GM18517 (cell line): ENCODE results near the gene SNTG2.
"Not testable (repeated sequence)": the region's sequence is repeated elsewhere in the genome, so short reads cannot be mapped to it uniquely, and the experiment has no call there.

Source experiments
- ATAC-seq: cut with Tn5 transposase; IDR thresholded peaks from one replicate; pipeline ENCODE4 v1.9.1; 2021; ENCODE audit warnings: mild to moderate bottlenecking, moderate library complexity; ENCODE audit not compliant: unreplicated experiment

Gene SNTG2

DNA sequence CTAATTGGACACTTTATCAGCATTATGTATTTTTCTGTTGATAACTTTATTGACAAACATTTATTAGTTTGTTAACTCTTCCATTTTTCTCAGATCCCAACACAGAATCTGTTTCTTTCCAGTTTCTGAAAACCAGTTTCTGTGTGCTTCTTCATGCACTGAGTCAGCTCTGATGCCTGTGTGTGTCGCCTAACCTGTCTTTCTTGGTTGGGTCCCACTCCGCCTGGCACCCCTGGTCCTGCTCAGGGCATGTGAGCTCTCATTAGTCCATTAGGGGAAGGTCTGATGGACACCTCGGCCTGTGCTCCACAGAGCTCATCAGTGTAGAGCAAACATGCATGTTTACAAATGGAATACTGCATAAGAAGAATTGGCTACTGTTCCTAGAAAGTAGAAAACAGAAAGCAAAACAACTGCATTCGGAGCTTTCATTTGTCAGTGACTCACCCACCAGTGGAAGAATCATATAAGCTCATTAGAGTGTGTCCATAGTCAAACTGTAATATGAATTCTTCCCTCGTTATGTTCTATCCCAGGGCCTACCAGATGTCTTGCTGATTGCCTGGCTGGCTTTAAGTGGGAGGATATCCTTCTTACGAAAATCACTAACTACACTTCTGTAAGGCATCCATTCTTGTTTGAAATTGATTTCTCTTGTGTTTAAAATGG is 137.7 kb downstream of the SNTG2 start:
- ATAC-seq: no peak

DNA sequence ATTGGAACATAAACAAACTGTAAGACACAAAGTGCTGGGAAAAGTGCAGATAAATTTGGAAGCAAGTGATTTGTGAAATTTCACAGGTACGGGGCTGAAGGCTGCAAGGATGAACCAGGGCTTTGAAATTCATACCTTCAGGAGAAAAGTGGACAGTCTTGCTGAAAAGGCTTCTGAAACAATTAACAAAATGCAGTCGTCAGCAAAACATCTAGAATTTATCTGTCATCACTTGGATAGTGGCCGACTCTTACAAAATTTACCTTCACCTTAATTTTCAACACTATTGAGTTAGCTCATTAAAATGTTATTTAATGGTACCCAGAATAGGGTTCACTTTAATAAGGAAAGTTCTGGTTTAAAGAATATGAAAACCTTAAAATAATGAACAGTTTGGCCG is 138.3 kb downstream of the SNTG2 start:
- no peak for ATAC-seq

DNA sequence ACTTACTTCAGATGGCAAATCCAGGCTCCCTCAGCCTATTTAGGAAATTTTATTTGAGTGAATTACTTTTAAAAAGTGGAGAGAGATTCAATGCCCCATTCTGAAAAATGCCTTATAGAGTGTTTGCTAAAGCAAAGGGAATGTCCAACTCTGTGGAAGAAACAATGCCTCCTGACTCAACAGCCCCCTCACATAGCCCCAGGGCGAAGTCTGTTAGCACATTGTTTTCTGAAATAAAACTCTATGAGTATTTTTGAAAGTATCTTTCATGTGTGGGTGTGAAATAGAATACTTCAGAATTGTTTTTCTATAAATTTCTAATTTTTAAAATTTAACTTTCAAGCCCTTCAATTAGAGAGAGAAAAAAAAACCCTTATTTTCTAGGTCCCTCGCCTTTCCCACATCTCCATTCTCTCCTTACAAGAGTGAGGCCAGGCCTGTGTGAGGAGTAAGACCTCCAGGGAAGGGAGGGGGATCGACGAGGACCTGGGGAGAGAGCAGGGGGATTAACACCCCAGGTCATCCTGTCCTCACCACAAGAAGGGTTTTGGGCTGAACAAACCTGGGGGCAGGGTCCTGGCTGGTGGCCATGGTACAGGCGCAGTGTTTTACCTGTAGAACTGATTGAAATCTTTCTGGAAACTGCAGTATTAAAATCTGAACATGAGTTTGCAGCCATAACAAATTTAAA is 141.4 kb downstream of the SNTG2 start:
- no peak for ATAC-seq

DNA sequence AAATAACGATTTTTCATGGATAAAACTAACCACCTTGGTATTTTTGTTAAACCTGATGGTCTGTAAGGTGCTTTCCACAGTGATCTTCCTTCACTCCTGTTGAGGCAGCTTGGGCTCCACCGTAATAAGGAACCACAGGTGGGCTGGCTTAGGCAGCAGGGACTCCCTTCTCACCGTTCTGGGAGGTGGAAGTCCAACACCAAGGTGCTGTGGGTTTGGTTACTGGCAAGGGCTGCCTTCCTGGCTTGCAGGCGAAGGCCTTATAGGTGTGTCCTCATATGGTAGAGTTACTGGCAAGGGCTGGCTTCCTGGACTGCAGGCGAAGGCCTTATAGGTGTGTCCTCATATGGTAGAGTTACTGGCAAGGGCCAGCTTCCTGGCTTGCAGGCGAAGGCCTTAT is 143.0 kb downstream of the SNTG2 start:
- not testable (repeated sequence) for ATAC-seq

DNA sequence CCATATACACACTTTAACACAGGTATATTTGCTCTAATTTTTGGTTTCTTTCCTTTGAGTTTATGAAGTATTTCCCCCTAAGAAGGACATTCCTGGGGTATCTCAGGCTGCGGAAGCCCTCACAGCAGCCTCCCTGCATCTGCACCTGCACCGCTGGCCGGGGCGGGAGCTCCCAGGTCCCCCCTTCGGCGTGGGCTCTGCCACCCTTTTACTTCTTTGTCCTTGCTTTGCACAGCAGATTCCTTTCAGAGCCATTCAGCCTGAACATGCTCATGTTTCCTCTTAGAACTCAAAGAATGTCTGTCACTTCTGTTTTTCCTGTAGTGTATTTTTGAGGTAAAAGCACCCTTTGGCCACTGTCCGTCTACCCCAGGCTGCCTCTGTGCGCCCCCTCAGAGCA is 146.5 kb downstream of the SNTG2 start:
- no peak for ATAC-seq

DNA sequence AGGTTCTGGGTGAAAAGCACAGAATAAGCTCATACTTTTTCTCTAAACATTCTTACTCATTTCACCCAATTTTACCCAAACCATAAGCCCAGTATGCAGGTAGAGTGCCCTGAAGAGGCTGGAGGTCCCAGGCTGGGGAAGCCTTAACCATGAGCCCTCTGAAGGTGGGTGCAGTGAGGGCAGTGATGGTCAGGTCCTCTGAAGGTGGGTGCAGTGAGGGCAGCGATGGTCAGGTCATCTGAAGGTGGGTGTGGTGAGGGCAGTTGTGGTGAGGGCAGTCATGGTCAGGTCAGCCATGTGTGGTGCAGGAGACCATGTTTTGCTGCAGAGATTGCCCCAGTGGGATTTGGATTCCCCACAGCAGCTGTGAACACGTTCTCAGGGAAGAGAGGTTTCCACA is 148.8 kb downstream of the SNTG2 start:
- ATAC-seq: no peak

DNA sequence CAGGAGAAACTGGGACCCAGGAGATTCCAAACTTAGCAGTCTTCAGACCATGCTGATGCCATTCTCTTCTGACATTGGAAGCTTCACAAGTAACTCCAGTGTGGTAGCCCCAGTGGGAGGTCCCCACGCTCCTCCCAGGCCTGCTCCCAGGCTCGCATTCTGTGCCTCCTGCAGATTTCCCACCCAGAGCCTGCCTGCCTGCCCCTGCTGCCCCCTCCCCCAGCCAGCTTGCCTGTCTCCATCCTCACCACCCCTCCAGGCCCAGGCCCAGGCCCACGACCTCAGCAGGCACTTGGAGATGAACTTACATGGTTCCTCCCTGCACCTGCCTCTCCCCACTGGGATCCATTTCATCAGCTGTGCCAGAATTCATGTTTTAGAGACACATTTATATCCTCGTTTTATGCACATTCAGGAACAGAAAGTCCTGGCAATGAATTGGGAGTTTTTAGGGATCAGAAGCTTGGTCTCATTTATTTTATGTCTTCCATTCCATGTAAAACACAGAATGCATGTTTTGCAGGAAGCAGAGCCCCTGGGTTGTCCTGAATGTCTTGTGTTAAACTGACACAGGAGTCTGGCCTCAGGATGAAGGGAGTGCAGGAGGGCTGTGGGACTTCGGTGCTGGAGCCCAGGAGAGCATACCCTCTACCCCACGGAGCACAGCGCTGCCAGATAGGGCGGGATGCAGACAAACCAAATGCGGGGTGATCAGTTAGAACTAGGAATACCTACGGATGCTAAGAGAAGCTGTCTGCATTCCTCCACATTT is 150.5 kb downstream of the SNTG2 start:
- ATAC-seq: no peak

DNA sequence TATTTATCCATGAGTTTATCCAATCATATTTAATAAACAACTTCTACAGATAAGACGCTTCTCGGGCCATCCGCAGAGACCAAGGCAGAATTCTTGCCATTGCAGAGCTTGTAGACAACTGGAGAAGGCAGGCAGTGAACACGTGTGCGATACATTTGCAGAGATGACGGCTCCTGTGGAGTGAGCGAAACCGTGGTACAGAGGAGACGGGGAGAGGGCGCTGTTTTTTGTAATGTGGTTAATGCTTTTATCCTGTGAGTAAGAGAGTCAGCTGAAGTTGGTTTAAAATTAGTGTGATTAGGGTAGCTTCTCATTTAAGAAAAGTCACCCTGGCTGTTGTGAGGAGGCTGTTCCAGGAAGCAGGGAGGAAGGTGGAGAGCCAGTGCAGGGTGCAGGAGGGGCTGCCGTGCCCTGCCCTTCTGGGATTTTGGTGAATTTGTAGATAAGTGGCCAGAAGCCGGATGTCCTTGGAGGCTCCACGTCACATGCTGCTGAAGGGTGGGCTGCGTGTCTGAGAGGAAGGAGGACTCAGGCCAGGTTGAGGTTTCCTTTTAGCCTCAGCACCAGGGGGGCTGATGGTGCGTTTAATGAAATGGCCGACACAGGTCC is 151.4 kb downstream of the SNTG2 start:
- no peak for ATAC-seq

DNA sequence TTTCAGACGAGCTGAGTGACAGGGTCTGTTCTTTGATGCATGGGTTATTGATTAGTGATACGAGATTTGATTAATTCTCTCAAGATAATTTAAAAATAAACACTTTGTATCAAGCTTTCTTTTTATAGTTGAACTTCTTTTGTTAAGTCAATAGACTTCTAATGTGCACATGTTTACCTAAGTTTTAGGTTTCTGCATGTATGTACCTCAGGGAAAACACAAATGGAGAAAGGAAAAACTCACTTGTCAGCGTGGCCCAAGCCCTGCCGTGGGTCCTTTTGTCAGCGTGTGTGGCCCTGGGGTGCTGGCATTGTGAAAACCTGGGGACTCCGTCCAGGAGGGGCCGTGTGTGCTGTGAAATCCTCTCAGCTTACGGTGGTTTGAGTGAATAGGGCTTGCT is 153.7 kb downstream of the SNTG2 start:
- ATAC-seq: no peak

DNA sequence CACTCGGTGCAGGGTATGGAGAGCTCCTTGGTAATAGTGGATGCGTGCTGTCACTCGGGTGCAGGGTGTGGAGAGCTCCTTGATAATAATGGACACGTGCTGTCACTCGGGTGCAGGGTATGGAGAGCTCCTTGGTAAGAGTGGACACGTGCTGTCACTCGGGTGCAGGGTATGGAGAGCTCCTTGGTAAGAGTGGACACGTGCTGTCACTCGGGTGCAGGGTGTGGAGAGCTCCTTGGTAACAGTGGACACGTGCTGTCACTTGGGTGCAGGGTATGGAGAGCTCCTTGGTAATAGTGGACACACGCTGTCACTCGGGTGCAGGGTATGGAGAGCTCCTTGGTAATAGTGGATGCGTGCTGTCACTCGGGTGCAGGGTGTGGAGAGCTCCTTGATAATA is 155.7 kb downstream of the SNTG2 start:
- not testable (repeated sequence) for ATAC-seq

DNA sequence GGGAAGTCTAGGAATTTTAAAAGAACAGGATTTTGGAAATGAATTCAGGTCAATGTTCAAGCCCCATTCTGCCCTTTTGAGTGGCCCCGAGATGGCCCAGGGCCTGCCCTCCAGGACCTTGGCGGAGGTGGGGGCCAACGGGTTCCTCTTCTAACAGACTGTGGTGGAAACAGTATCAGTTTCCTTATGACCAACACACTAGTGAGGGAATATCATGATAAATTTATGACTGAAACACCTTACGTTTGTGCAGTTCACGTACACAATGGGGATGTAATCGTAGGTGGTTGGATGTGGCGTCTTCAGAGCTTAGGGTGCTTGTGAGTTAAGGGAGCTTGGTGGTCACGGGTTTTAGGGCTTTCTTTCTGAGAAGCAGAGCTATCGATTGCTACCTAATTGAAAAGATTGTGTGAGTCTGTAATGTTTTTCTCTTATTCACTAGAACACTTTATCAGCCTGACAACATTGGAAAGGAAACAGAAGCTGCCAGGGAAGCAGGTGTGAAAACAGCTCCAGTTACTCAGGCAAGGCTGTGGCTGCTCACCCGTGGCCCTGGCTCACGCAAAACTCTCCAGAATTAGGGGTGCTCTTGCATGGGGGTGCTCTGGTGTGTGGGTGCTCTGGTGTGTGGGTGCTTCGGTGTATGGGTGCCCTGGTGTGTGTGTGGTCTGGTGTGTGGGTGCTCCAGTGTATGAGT is 165.3 kb downstream of the SNTG2 start:
- no peak for ATAC-seq

DNA sequence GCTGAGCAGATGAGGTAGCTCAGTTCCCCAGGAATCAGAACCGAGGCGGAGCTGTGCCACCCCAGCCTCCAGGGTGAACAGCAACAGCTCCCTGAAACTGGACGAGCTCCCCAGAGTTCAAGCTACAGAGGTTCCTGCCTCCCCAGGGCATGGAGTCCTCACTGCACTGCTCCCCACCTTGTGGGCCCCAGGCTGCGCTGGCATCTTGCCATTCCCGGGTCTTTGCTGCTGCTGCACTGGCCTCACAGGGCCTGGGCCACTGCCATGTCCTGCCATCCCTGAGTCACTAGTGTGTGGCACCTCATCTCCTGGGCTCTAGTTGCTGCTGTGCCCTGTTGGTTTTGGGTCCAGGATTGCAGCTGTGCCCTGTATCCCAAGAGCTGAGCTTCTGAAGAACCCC is 166.9 kb downstream of the SNTG2 start:
- no peak for ATAC-seq

DNA sequence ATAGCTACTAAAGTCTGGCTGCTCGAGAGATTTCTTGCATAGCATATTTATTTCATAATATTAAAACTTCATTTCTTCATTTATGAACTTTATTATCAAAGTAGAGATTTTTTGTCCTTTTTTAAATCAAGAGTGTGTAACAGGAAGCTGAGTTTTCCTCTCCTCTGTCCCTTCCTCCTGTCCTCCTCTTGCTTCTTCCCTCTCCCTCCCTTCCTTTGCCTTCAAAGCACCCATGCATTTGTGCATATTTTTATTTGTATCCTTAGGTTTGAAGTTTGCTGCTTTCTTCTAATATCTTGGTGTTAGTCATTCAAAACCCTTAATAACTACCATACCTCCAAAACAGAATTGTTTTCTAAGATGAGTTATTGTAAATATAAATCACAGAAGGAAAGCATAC is 174.6 kb downstream of the SNTG2 start:
- ATAC-seq: no peak

DNA sequence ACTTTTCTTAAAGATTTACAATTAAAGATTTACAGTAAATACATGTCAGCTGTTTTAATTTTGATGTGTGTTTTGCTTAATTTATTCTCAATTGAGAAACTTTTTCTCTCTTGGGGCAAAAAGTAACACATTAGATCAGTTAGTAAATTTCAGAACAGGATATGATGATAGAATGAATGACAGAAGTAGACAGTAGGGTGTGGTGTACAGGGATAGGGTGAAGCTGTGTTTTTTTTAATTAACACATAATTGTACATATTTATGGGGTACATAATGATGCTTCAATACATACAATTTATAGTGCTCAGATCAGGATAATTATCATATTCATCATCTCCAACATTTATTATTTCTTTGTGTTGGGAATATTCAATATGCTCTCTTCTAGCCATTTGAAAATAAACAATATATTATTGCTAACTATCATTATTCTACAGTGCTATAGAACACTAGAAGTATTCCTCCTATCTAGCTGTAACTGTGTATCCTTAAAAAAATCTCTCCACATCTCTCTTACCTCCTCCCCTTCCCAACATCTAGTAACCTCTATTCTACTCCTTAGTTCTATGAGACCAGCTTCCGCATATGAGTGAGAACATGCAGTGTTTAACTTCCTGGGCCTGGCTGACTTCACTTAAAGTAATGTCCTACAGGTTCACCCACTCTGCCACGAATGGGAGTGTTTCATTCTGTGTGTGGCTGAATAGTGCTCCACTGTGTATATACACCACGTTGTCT is 175.2 kb downstream of the SNTG2 start:
- ATAC-seq: no peak

DNA sequence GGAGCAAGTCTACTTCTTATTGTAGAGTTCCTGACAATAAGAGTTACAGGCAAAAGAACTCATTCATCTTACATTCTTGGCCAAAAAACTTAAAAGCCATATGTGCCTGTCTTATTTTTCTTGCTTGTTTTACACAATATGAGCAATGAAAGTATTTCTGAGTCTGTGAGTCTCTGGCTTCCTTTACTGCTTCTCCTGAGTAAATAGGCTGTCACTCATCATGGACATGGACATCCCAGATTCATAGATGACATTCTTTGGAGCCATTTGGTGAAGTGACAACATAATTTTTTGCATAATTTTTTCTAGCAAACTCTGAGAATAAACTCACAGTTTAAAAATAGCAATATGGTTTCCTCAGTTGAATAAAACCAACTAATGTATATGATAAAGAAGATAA is 179.3 kb downstream of the SNTG2 start:
- ATAC-seq: no peak

DNA sequence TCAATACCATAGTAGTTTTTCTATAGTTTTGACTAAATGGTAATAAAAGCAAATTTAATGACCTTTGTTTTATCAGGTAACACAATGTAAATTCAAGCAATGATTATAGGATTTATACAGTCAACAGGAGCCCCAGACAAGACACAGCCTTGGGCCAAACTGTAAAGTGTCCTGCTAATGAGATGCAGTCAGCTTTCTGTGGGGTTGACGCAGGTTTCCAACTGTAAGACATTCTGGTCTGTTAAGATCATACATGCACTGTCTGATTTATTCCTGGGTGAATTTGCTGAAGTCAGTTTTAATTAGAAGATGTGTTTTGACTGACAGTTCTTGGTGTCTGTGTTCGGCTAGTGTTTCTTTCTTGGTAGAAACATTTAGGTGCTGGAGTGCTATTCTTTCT is 180.3 kb downstream of the SNTG2 start:
- no peak for ATAC-seq

DNA sequence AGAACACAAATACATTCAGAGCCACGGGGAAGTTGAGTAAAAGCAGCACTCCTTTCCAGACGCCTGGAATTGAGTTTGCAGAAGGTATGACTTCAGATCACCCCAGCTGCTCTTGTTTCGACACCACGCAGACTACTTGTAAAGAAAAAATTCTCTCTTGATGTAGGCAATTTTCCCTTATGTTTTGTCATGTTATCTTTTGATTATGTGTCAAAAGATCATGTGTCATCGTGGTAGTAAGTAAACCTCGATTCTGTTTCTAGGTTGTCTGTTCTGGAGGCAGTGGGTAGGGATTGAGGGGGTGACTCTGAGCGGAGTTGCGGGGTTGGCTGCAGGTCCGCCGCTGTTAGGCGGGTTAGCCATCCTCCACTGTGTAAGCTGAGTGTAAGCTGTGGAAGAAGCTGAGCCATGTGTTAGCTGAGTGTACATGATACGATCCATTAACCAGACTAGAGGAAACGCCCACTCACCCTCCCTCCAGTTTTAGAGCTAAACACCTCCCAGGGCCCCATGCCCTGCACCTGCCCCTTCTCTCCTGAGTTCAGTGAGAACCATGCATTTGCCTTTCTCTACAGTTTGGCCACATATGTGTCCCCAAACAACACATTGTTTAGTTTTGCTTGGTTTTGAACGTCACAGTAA is 181.8 kb downstream of the SNTG2 start:
- ATAC-seq: no peak

DNA sequence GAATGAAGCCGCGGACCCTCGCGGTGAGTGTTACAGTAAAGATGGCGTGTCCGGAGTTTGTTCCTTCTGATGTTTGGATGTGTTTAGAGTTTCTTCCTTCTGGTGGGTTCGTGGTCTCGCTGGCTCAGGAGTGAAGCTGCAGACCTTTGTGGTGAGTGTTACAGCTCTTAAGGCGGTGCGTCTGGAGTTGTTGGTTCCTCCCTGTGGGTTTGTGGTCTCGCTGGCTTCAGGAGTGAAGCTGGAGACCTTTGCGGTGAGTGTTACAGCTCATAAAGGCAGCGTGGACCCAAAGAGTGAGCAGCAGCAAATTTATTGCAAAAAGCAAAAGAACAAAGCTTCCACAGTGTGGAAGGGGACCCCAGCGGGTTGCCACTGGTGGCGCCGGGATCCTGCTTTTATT is 183.2 kb downstream of the SNTG2 start:
- not testable (repeated sequence) for ATAC-seq

DNA sequence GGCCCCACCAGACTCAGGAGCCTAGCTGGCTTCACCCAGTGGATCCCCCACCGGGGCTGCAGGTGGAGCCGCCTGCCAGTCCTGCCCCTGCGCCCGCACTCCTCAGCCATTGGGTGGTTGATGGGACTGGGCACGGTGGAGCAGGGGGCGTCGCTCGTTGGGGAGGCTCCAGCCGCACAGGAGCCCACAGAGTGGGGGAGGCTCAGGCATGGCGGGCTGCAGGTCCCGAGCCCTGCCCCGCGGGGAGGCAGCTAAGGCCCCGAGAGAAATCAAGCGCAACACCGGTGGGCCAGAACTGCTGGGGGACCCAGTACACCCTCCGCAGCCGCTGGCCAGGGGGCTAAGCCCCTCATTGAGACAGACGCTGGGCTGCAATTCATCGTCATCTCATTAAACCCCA is 184.0 kb downstream of the SNTG2 start:
- no peak for ATAC-seq

DNA sequence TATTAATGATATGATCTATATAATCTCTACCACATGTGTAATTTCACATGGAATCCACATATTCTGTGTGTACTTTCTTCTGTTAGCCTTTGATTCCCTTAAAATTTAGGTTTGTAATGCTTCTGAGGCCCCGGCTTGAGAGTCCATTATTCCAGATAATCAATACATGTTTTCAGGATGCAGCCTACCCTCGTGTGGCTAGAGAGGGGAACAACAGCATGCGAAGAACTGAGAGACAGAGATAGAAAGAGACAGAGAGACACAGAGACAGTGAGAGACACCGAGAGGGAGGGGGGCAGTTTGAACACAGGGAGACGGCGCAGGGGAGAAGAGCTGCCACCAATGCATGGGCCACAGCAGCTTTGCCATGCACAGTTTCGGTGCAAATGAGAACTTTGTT is 185.4 kb downstream of the SNTG2 start:
- ATAC-seq: no peak
